Coronary artery (tissue), 2 donors: ENCODE measurements around the gene SPINDOC.

Source experiments
- DNase-seq: peaks from one replicate; pipeline ENCODE4 v3.0.0-alpha.2; 2017; ENCODE audit warnings: low spot score
- H3K27ac ChIP-seq, 2 donors: fragments of 200-600 bp; sonication (generic); one replicate each; pipeline ENCODE4 v1.5.1; 2016 to 2019
- H3K4me3 ChIP-seq: fragments of 200-600 bp; sonication (generic); 2 replicates; pipeline ENCODE4 v1.5.1; 2016; ENCODE audit warnings: mild to moderate bottlenecking, moderate library complexity
- TF ChIP-seq, protein P1 (sequence below): fragments of 200-600 bp; sonication (generic); IDR thresholded peaks from one replicate; pipeline ENCODE4 v1.5.1; 2019; ENCODE audit warnings: antibody characterized with exemption

Gene SPINDOC

DNA sequence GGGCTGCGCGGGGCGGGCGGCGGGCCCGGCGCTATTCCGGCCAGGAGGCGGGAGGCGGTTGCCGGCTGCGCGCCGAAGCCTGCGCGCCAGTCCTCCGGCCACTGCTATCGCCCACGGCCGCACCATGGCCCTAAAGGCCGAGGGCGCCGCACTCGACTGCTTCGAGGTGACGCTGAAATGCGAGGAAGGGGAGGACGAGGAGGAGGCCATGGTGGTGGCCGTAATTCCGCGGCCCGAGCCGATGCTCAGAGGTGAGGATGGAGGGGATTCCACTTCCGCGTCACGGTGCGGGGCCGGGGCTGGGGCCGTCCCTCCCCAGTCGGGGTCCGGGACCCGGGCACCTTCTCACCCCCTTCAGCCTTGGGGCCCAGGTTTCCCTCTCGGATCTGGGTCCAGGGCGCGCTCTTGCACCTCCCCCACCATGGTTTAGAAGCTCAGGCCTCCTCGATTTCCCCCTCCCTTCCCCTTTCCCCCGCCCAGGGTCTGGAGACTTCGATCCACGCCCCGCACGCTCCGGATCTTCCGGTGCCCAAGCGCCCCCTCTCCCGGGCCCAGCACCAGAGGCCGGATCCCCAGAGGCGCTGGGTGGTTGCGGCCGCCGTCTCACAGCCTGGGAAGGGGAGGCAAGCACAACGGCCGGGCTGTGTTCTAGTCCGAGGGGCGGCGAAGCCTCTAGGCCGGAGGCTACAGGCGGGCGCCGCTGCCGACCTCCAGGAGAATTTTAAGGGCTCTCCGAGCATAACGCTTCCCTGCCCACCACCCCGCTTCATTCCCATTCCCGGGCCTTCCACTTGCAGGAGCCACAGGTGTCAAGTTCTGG lies 517 bp downstream of the SPINDOC start:
- no peak for DNase-seq

DNA sequence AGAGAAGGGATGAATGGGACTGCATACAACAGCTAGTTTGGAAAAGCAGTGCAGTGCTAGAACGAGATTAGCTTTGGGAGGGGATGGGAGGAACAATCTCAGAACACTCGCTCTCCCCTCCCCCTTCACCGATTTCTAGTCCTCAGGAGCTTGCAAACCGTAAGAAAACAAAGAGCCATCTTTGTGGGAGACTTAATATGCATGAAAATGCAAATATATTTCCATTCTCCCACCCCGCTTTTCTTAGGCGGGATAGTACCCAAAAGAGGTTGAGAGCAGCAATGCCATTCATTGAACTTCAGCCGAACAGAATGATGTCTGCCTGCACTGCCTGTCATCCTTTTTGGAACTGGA lies 1.1 kb downstream of the SPINDOC start:
- TF ChIP-seq, protein P1, sequence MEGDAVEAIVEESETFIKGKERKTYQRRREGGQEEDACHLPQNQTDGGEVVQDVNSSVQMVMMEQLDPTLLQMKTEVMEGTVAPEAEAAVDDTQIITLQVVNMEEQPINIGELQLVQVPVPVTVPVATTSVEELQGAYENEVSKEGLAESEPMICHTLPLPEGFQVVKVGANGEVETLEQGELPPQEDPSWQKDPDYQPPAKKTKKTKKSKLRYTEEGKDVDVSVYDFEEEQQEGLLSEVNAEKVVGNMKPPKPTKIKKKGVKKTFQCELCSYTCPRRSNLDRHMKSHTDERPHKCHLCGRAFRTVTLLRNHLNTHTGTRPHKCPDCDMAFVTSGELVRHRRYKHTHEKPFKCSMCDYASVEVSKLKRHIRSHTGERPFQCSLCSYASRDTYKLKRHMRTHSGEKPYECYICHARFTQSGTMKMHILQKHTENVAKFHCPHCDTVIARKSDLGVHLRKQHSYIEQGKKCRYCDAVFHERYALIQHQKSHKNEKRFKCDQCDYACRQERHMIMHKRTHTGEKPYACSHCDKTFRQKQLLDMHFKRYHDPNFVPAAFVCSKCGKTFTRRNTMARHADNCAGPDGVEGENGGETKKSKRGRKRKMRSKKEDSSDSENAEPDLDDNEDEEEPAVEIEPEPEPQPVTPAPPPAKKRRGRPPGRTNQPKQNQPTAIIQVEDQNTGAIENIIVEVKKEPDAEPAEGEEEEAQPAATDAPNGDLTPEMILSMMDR, result no peak
- Histone ChIP-seq H3K27ac (peak overlapping the region in 1 of 2 donors; percentile 90), H3K4me3 (peak overlapping the region; percentile 92)
- no peak for DNase-seq

More for the DNA sequence above, 517 bp downstream of the SPINDOC start:
- Histone ChIP-seq H3K4me3 (peak overlapping the region; percentile 92), H3K27ac (peak overlapping the region; percentile 65 to 90)
- TF ChIP-seq, protein P1, result no peak

DNA sequence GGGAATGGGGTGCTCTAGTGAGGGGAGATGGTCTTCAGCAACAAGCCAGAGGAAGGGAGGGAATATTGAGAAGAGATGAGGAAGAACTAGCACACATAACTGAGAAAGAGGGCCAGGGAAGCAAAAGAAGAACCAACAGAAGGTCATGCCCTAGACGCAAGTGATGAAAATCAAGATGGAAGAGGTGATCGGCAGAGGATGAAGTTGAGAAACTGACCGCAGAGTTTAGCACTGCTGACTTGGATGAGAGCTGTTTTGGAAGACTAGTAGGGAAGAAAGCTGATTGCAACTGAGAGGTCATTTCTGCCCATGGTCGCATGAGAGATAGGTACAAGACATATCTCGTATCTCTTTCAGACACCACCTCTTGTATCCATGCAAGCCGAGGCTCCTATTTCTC lies 2.9 kb downstream of the SPINDOC start:
- no peak overlapping the region for H3K27ac ChIP-seq

DNA sequence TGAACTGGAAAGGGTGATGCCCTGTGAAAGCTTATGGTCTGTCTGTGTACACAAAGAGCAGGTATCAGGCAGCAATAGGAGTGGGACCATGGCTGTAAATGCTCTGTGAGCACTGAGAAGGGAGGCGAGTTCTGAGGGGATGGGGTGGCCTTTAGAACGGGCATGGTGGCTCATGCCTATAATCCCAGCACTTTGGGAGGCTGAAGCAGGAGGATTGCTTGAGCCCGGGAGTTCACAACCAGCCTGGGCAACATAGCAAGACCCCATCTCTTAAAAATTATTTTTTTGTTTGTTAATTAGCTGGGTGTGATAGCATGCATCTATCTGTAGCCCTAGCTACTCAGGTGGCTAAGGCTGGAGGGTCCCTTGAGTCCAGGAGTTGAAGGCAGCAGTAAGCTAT lies 3.5 kb downstream of the SPINDOC start:
- no peak overlapping the region for H3K27ac ChIP-seq
- TF ChIP-seq, protein P1, result no peak
- DNase-seq, result no peak
- H3K4me3 ChIP-seq, result no peak overlapping the region

More for the DNA sequence above, 2.9 kb downstream of the SPINDOC start:
- DNase-seq, result no peak
- TF ChIP-seq, protein P1, result no peak
- H3K4me3 ChIP-seq, result no peak overlapping the region

DNA sequence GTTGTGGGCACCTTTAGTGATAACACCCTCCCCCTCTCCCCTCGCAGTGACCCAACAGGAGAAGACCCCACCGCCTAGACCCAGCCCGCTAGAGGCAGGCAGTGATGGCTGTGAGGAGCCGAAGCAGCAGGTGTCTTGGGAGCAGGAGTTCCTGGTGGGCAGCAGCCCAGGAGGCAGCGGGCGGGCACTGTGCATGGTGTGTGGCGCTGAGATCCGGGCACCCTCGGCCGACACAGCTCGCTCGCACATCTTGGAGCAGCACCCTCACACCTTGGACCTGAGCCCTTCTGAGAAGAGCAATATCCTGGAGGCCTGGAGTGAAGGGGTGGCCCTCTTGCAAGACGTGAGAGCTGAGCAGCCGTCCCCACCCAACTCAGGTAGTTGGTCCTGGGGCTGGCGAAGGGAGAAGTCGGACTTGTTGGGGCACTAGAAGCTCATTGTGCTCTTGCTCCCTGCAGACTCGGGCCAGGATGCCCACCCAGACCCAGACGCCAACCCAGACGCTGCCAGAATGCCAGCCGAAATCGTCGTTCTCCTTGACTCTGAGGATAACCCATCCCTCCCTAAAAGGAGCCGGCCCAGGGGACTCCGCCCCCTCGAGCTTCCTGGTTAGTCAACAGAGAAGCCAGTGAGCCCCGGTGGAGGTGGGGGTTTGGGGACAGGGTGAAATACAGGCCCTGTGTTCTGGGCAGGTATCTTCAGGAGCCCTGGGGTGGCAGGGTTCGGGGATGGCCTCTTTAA lies 4.7 kb downstream of the SPINDOC start:
- H3K4me3 ChIP-seq, result no peak overlapping the region
- TF ChIP-seq, protein P1, result no peak
- DNase-seq, result no peak
- H3K27ac ChIP-seq, result no peak overlapping the region

DNA sequence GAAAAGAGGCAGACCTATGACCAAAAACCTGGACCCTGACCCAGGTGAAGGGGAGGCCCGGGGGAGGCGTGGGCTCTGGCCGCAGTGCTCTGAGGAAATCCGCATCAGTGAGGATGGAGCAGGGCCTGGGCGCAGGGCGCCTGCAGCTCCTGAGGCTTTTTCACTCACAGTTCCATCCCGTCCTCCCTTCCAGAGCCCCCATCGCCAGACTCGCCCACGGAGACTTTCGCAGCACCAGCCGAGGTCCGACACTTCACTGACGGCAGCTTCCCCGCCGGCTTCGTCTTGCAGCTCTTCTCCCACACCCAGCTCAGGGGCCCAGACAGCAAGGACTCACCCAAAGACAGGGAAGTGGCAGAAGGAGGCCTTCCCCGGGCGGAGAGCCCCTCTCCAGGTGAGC lies 5.4 kb downstream of the SPINDOC start:
- TF ChIP-seq, protein P1, result no peak
- H3K4me3 ChIP-seq, result no peak overlapping the region

More for the DNA sequence above, 5.4 kb downstream of the SPINDOC start:
- DNase-seq, result no peak
- no peak overlapping the region for H3K27ac ChIP-seq
